RWPE2 (cell line): Measurements from ENCODE around the gene ASAP3.

Source experiments
- ATAC-seq: fragments of 200-7000 bp; cut with Tn5 transposase; 3 replicates; pipeline ENCODE4 v1.9.1; 2021; ENCODE audit warnings: low read depth
- DNase-seq: peaks from one replicate; pipeline ENCODE4 v3.0.0-alpha.2; 2020; ENCODE audit warnings: low spot score
- H3K27ac ChIP-seq: fragments of 450-650 bp; 2 replicates; pipeline ENCODE4 v1.5.1; 2017; ENCODE audit warnings: mild to moderate bottlenecking; ENCODE audit not compliant: poor library complexity, severe bottlenecking
- H3K27me3 ChIP-seq: fragments of 250-450 bp; sonication (Bioruptor Pico); 2 replicates; pipeline ENCODE4 v1.5.1; 2021; ENCODE audit warnings: mild to moderate bottlenecking, moderate library complexity; ENCODE audit not compliant: insufficient read depth, poor library complexity, severe bottlenecking
- H3K36me3 ChIP-seq: fragments of 250-450 bp; sonication (Bioruptor Pico); 2 replicates; pipeline ENCODE4 v1.5.1; 2020; ENCODE audit warnings: low read depth, mild to moderate bottlenecking, moderate library complexity
- H3K4me1 ChIP-seq: fragments of 250-450 bp; sonication (Bioruptor Pico); 2 replicates; pipeline ENCODE4 v1.5.1; 2021; ENCODE audit warnings: mild to moderate bottlenecking, moderate library complexity; ENCODE audit not compliant: insufficient read depth, poor library complexity, severe bottlenecking
- H3K4me3 ChIP-seq: fragments of 250-450 bp; sonication (Bioruptor Pico); 2 replicates; pipeline ENCODE4 v1.5.1; 2021; ENCODE audit warnings: mild to moderate bottlenecking, moderate library complexity; ENCODE audit not compliant: severe bottlenecking
- H3K9me3 ChIP-seq: fragments of 250-450 bp; sonication (Bioruptor Pico); 2 replicates; pipeline ENCODE4 v1.5.1; 2021; ENCODE audit warnings: mild to moderate bottlenecking, moderate library complexity; ENCODE audit not compliant: severe bottlenecking
- CTCF ChIP-seq: fragments of 450-650 bp; IDR thresholded peaks from one replicate; pipeline ENCODE4 v1.5.1; 2017; ENCODE audit warnings: mild to moderate bottlenecking, moderate library complexity; ENCODE audit not compliant: poor library complexity, severe bottlenecking

Gene ASAP3

GRCh38 chr1:23437355-23437664 is 46.7 kb downstream of the ASAP3 start:
- H3K4me3 ChIP-seq = no peak overlapping the region
- no peak for TF ChIP-seq CTCF
- no peaks in the 10 kb centered on the region for H3K27me3 ChIP-seq
- peaks cover 30% of the 10 kb centered on the region; the same call in 1 of the 2 replicates for H3K36me3 ChIP-seq
- no peaks in the 10 kb centered on the region for H3K4me1 ChIP-seq
- no peak for ATAC-seq
- H3K9me3 ChIP-seq = no peaks in the 10 kb centered on the region
- no peak overlapping the region for H3K27ac ChIP-seq
- DNase-seq = no peak

GRCh38 chr1:23436520-23437354 is 47.2 kb downstream of the ASAP3 start:
- ATAC-seq (no peak), DNase-seq (no peak)
- no peak overlapping the region for H3K4me3 ChIP-seq
- H3K9me3 ChIP-seq = no peaks in the 10 kb centered on the region
- no peaks in the 10 kb centered on the region for H3K27me3 ChIP-seq
- no peak overlapping the region for H3K27ac ChIP-seq
- no peak for TF ChIP-seq CTCF
- peaks cover 29% of the 10 kb centered on the region; the same call in 1 of the 2 replicates for H3K36me3 ChIP-seq
- no peaks in the 10 kb centered on the region for H3K4me1 ChIP-seq

GRCh38 chr1:23434260-23434775 is 49.7 kb downstream of the ASAP3 start:
- Histone ChIP-seq H3K4me3 (no peak overlapping the region), H3K27me3 (no peaks in the 10 kb centered on the region), H3K27ac (no peak overlapping the region), H3K9me3 (no peaks in the 10 kb centered on the region), H3K4me1 (no peaks in the 10 kb centered on the region), H3K36me3 (peaks cover 28% of the 10 kb centered on the region)
- no peak for DNase-seq
- ATAC-seq = no peak
- TF ChIP-seq CTCF = no peak

- Histone ChIP-seq H3K4me3 (no peak overlapping the region), H3K4me1 (no peaks in the 10 kb centered on the region), H3K9me3 (no peaks in the 10 kb centered on the region), H3K36me3 (peaks cover 28% of the 10 kb centered on the region), H3K27me3 (no peaks in the 10 kb centered on the region), H3K27ac (no peak overlapping the region)
- DNase-seq = no peak
- ATAC-seq = no peak
- no peak for TF ChIP-seq CTCF
Observed at GRCh38 chr1:23433122-23433521, 50.9 kb downstream of the ASAP3 start.

GRCh38 chr1:23431431-23431830 is 52.5 kb downstream of the ASAP3 start:
- Histone ChIP-seq H3K4me1 (no peaks in the 10 kb centered on the region), H3K4me3 (no peak overlapping the region), H3K36me3 (peaks cover 28% of the 10 kb centered on the region), H3K9me3 (no peaks in the 10 kb centered on the region), H3K27me3 (no peaks in the 10 kb centered on the region), H3K27ac (no peak overlapping the region)
- DNase-seq = no peak
- ATAC-seq = no peak
- no peak for TF ChIP-seq CTCF
